Measurements from ENCODE around the gene CDKAL1. TPM values are rescaled to one million over a fixed set of nuclear protein-coding genes. Genes with fewer than 3 reads are reported as not detected.

Gene CDKAL1
- total RNA-seq, 1 donor: 26.8 TPM

GRCh38 chr6:20769631-20770030 lies 235.4 kb downstream of the CDKAL1 start:
- no peak overlapping the region for H3K4me3 ChIP-seq (ENCODE audit: low read depth, low read length)
- no peak for DNase-seq (ENCODE audit: low read depth)
- TF ChIP-seq CTCF (IDR thresholded peaks at IDR 0.05; ENCODE audit: insufficient read depth, low read depth, low read length): no peak

DNA sequence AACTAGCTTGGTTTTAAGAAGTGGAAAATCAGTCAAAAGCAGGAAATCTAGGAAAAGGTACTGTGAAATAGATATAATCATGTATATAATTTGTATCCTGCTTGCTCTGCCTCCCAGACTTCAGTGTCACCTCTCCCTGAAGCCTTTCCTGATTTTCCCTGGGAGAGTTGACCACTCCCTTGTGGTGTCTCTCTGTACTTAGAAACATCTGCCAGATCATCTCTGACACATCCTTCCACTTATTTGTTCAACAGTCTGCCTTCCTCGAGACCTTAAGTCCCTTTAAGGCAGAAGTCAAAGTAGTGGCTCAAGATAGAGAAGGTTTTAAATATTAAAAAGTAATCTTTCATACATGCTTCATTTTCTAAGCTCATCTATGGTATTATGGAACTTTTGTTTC lies 236.5 kb downstream of the CDKAL1 start:
- H3K4me3 ChIP-seq (ENCODE audit: low read depth, low read length): no peak overlapping the region
- TF ChIP-seq CTCF (IDR thresholded peaks at IDR 0.05; ENCODE audit: insufficient read depth, low read depth, low read length): no peak
- DNase-seq (ENCODE audit: low read depth): no peak

DNA sequence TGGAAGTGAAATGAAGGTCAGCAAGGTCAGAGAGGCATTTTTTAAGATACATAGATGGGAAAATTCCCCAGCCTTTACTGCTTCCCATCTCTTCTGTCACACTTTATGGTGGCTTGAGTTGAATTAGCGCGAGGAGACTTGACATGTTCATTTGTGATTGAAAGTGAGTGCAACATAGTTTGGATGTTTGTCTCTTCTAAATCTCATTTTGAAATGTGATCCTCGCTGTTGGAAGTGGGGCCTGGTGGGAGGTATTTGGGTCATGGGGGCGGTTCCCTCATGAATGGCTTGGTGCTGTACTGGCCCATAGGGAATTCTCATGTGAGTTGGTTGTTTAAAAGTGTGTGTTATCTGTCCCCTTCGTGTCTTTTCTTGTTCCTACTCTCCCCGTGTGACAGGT lies 237.2 kb downstream of the CDKAL1 start:
- no peak for TF ChIP-seq CTCF (IDR thresholded peaks at IDR 0.05; ENCODE audit: insufficient read depth, low read depth, low read length)
- no peak overlapping the region for H3K4me3 ChIP-seq (ENCODE audit: low read depth, low read length)
- DNase-seq (ENCODE audit: low read depth): no peak

- no peak overlapping the region for H3K4me3 ChIP-seq (ENCODE audit: low read depth, low read length)
- no peak for DNase-seq (ENCODE audit: low read depth)
- no peak for TF ChIP-seq CTCF (IDR thresholded peaks at IDR 0.05; ENCODE audit: insufficient read depth, low read depth, low read length)
Observed at GRCh38 chr6:20773822-20774221, 239.6 kb downstream of the CDKAL1 start.

- H3K4me3 ChIP-seq (ENCODE audit: low read depth, low read length): no peak overlapping the region
- DNase-seq (ENCODE audit: low read depth): no peak
- TF ChIP-seq CTCF (IDR thresholded peaks at IDR 0.05; ENCODE audit: insufficient read depth, low read depth, low read length): no peak
Observed at GRCh38 chr6:20775981-20776380, 241.7 kb downstream of the CDKAL1 start.

DNA sequence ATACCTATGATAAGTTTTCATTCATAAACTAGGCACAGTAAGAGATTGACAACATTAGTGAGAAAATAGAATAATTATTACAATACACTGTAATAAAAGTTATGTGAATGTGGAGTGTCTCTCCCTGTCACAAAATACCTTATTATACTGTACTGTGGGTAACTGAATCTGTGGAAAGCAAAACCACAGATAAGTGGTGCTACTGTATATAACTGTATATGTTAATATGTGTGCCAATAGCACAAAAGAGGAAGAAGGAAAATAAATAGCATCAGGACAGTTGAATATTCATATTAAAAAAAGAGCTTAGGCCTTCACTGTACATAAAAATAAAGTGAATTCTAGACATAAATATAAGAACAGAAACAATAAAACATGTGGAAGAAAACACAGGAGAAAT lies 243.5 kb downstream of the CDKAL1 start:
- TF ChIP-seq CTCF (IDR thresholded peaks at IDR 0.05; ENCODE audit: insufficient read depth, low read depth, low read length): no peak
- DNase-seq (ENCODE audit: low read depth): no peak
- no peak overlapping the region for H3K4me3 ChIP-seq (ENCODE audit: low read depth, low read length)

- no peak overlapping the region for H3K4me3 ChIP-seq (ENCODE audit: low read depth, low read length)
- DNase-seq (ENCODE audit: low read depth): no peak
- TF ChIP-seq CTCF (IDR thresholded peaks at IDR 0.05; ENCODE audit: insufficient read depth, low read depth, low read length): no peak
Observed at GRCh38 chr6:20778459-20778858, 244.2 kb downstream of the CDKAL1 start.

All from fibroblast of villous mesenchyme (primary cell).